PC-9 (cell line): ENCODE results near the gene IL12RB1. TPM values are rescaled to one million over a fixed set of nuclear protein-coding genes. Genes with fewer than 3 reads are reported as not detected.

Experiments used
- BruUV-seq: library from RNA; stranded (reverse); fragments of 400-500 nt; replicated peaks from 2 replicates; lab custom pipeline; 2021; lab: Mats Ljungman, UMichigan
- CTCF ChIA-PET: fragments of 300-600 bp; sonication (Branson Sonifier 250); formaldehyde crosslinking; loops from one replicate; lab custom pipeline; 2022; ENCODE audit warnings: antibody characterized with exemption; lab: Charles Lee
- POLR2A ChIA-PET: fragments of 300-600 bp; sonication (Branson Sonifier 250); formaldehyde crosslinking; loops from one replicate; lab custom pipeline; 2022; ENCODE audit warnings: antibody characterized with exemption; ENCODE audit not compliant: unreplicated experiment; lab: Charles Lee
- DNase-seq, 2 experiments: peaks; one replicate each; pipeline versions ENCODE4 v3.0.0 to v3.0.0-alpha.2; 2015 to 2022; ENCODE audit warnings: mixed read lengths in 1 of 2
- H2AFZ ChIP-seq: fragments of 200-600 bp; sonication (generic); 2 replicates; pipeline ENCODE4 v1.8.1; 2017; ENCODE audit warnings: antibody characterized with exemption
- H3F3A ChIP-seq: fragments of 200-600 bp; sonication (generic); 2 replicates; pipeline ENCODE4 v1.8.1; 2017; ENCODE audit warnings: antibody characterized with exemption, mild to moderate bottlenecking, low read depth; ENCODE audit not compliant: insufficient read depth
- H3K27ac ChIP-seq: fragments of 200-600 bp; sonication (generic); 2 replicates; pipeline ENCODE4 v1.6.1; 2016; ENCODE audit warnings: mixed run types
- H3K27me3 ChIP-seq: fragments of 200-600 bp; sonication (generic); 2 replicates; pipeline ENCODE4 v1.6.1; 2016; ENCODE audit warnings: low read depth, mixed run types; ENCODE audit not compliant: insufficient read depth
- H3K36me3 ChIP-seq: fragments of 200-600 bp; sonication (generic); 2 replicates; pipeline ENCODE4 v1.6.1; 2016; ENCODE audit warnings: low read depth, mixed run types
- H3K4me1 ChIP-seq: fragments of 200-600 bp; sonication (generic); replicated peaks from 2 replicates; pipeline ENCODE4 v1.6.1; 2016; ENCODE audit warnings: mixed run types; ENCODE audit not compliant: insufficient read depth
- H3K4me2 ChIP-seq: fragments of 200-600 bp; sonication (generic); 2 replicates; pipeline ENCODE4 v1.6.1; 2017; ENCODE audit warnings: mixed run types
- H3K4me3 ChIP-seq: fragments of 200-600 bp; sonication (generic); 2 replicates; pipeline ENCODE4 v1.6.1; 2016; ENCODE audit warnings: mixed run types
- H3K79me2 ChIP-seq: fragments of 200-600 bp; sonication (generic); 2 replicates; pipeline ENCODE4 v1.6.1; 2017; ENCODE audit warnings: low read depth, mixed run types
- H3K9me2 ChIP-seq: fragments of 200-600 bp; sonication (generic); 2 replicates; pipeline ENCODE4 v1.8.1; 2017; ENCODE audit warnings: mild to moderate bottlenecking; ENCODE audit not compliant: insufficient read depth
- H3K9me3 ChIP-seq: fragments of 200-600 bp; sonication (generic); 2 replicates; pipeline ENCODE4 v1.8.1; 2016; ENCODE audit warnings: low read depth; ENCODE audit not compliant: insufficient read depth
- H4K20me1 ChIP-seq: fragments of 200-600 bp; sonication (generic); 2 replicates; pipeline ENCODE4 v1.8.1; 2017; ENCODE audit not compliant: insufficient read depth
- EZH2 ChIP-seq: fragments of 200-600 bp; sonication (generic); IDR thresholded peaks from 2 replicates; pipeline ENCODE4 v1.8.0; 2017; ENCODE audit warnings: antibody characterized with exemption, low read depth
- intact Hi-C: fragments of 100-400 bp; cut with micrococcal nuclease; formaldehyde crosslinking; loops from one replicate; pipeline ENCODE4 v1.10.0; 2022; ENCODE audit not compliant: unreplicated experiment
- total RNA-seq: library from RNA; stranded (reverse); gene quantifications from 2 replicates; pipeline ENCODE4 v1.2.3, GENCODE V29; 2021
- TF ChIP-seq, protein P1 (sequence below): fragments of 200-600 bp; sonication (generic); conservative IDR thresholded peaks from 2 replicates; pipeline ENCODE4 v1.6.1; 2017; ENCODE audit warnings: mixed run types, antibody characterized with exemption, mild to moderate bottlenecking, moderate library complexity

IL12RB1 gene
- total RNA-seq, 1 experiment from 2014 or later: 0.55 TPM

DNA sequence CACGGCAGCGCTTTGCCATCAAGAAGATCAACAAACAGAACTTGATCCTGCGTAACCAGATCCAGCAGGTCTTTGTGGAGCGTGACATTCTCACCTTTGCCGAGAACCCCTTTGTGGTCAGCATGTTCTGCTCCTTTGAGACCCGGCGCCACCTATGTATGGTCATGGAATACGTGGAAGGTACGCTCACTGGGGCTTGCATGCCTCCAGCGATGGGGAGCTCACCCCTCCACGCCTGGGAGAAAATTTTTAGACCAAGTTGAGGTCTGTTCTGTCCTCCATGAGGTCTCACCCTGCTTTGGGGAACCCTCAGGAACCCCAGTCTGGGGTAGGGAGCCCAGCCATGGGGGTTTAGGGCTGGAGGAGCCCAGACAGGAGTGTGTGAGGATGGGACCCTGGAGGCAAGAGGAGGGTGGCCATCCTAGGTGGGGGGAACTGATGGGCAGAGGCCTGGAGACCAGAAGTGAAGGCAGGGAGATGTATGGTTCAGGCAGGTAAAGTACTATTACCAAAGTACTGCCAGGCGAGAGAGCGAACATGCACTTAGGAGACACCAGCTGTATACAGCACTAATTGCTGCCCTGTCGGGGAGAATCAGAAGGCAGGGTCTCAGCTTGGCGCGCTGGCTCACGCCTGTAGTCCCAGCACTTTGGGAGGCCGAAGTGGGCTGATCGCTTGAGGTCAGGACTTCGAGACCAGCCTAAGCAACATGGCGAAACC, 43.9 kb upstream of the IL12RB1 start:
- peaks cover 4% of the 10 kb centered on the region; the same call in 1 of the 2 replicates for H3F3A ChIP-seq
- H3K4me2 ChIP-seq: no peak overlapping the region
- 0 out of 2 replicates have a peak, but pooled peaks cover 4% of the 10 kb centered on the region for H3K36me3 ChIP-seq
- no peaks in the 10 kb centered on the region for H3K4me1 ChIP-seq
- H3K27me3 ChIP-seq: no peaks in the 10 kb centered on the region
- no peaks in the 10 kb centered on the region for H3K79me2 ChIP-seq
- H2AFZ ChIP-seq: no peak overlapping the region
- H4K20me1 ChIP-seq: no peaks in the 10 kb centered on the region
- no peak for TF ChIP-seq EZH2
- TF ChIP-seq, protein P1, sequence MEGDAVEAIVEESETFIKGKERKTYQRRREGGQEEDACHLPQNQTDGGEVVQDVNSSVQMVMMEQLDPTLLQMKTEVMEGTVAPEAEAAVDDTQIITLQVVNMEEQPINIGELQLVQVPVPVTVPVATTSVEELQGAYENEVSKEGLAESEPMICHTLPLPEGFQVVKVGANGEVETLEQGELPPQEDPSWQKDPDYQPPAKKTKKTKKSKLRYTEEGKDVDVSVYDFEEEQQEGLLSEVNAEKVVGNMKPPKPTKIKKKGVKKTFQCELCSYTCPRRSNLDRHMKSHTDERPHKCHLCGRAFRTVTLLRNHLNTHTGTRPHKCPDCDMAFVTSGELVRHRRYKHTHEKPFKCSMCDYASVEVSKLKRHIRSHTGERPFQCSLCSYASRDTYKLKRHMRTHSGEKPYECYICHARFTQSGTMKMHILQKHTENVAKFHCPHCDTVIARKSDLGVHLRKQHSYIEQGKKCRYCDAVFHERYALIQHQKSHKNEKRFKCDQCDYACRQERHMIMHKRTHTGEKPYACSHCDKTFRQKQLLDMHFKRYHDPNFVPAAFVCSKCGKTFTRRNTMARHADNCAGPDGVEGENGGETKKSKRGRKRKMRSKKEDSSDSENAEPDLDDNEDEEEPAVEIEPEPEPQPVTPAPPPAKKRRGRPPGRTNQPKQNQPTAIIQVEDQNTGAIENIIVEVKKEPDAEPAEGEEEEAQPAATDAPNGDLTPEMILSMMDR: no peak
- CTCF ChIA-PET: no interaction called here
- no peaks in the 10 kb centered on the region for H3K9me2 ChIP-seq
- no peaks in the 10 kb centered on the region for H3K9me3 ChIP-seq
- H3K4me3 ChIP-seq: no peak overlapping the region
- no peak overlapping the region for H3K27ac ChIP-seq
- intact Hi-C loops: no loop called here
- DNase-seq: no peak
- POLR2A ChIA-PET: no interaction called here
- no TSS peak for BruUV-seq

DNA sequence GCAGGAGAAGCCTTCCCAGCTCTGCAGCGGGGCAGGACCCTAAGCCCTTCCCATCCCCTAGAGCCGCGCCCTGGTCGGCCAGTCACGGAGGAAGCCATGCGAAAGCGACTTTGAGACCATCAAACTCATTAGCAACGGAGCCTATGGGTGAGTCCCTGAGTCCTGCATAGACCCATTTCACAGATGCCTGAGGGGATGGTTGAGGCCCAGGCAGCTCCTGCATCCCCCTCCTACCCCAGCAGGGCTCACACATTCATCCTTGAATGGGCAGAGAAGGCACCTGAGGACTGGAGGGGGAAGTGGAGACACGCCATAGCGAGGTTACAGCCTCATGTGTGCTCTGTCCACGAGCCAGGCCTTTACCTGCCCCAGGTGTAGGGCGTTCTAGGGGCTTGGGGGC, 42.1 kb upstream of the IL12RB1 start:
- Histone ChIP-seq H3K36me3 (peaks cover 4% of the 10 kb centered on the region; the same call in 1 of the 2 replicates), H3K9me3 (no peaks in the 10 kb centered on the region), H3K27me3 (no peaks in the 10 kb centered on the region), H4K20me1 (no peaks in the 10 kb centered on the region), H3K79me2 (no peaks in the 10 kb centered on the region), H3F3A (peaks cover 4% of the 10 kb centered on the region; the same call in 1 of the 2 replicates), H3K9me2 (no peaks in the 10 kb centered on the region), H3K4me3 (no peak overlapping the region), H2AFZ (no peak overlapping the region), H3K4me2 (no peak overlapping the region), H3K4me1 (no peaks in the 10 kb centered on the region), H3K27ac (no peak overlapping the region)
- CTCF ChIA-PET: no interaction called here
- POLR2A ChIA-PET: no interaction called here
- intact Hi-C loops: no loop called here
- no peak for DNase-seq
- no TSS peak for BruUV-seq
- TF ChIP-seq, protein P1: no peak
- TF ChIP-seq EZH2: no peak

DNA sequence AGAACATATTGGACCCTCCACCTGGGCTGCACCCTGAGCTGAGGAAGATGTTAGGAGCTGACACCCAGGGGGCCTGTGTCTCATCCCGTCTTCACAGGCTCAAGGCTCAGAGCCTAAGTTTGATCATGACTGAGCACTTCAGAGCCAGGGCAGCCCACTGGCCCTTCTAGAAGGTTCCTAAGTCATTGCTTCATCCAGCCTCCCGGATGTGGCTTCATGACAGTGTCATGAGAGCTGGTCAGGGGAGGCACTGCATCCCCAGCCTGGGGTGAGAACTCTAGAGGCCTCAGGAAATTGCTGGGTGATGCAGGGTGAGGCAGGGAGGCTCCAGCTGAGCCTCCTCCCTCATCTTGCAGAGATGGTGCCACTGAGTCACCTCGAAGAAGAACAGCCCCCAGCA, 41.3 kb upstream of the IL12RB1 start:
- Histone ChIP-seq H3K36me3 (peaks cover 4% of the 10 kb centered on the region; the same call in 1 of the 2 replicates), H3K4me3 (no peak overlapping the region), H3K4me2 (no peak overlapping the region), H4K20me1 (no peaks in the 10 kb centered on the region), H3K79me2 (no peaks in the 10 kb centered on the region), H3K4me1 (no peaks in the 10 kb centered on the region), H3F3A (peaks cover 4% of the 10 kb centered on the region; the same call in 1 of the 2 replicates), H2AFZ (no peak overlapping the region), H3K27me3 (no peaks in the 10 kb centered on the region), H3K9me3 (no peaks in the 10 kb centered on the region), H3K9me2 (no peaks in the 10 kb centered on the region), H3K27ac (no peak overlapping the region)
- intact Hi-C loops: no loop called here
- BruUV-seq: no TSS peak
- no peak for DNase-seq
- POLR2A ChIA-PET: no interaction called here
- CTCF ChIA-PET: no interaction called here
- TF ChIP-seq, protein P1: no peak
- no peak for TF ChIP-seq EZH2
